H1 (cell line): ENCODE data around the gene TRPV4. TPM values are rescaled to one million over a fixed set of nuclear protein-coding genes. Genes with fewer than 3 reads are reported as not detected.

Experiments used
- CTCF ChIA-PET: fragments of 300-600 bp; sonication (Branson Sonifier 250); formaldehyde crosslinking; loops from one replicate; lab custom pipeline; 2021; ENCODE audit not compliant: partially characterized antibody; lab: Charles Lee
- POLR2A ChIA-PET: fragments of 300-600 bp; sonication (Branson Sonifier 250); formaldehyde crosslinking; loops from one replicate; lab custom pipeline; 2021; ENCODE audit warnings: inconsistent platforms; ENCODE audit not compliant: partially characterized antibody; lab: Charles Lee
- DNase-seq, 2 experiments: peaks; one replicate each; pipeline versions ENCODE4 v3.0.0 to v3.0.0-alpha.2; 2010 to 2022; ENCODE audit warnings: low spot score in 2 of 2, low read depth in 1 of 2, mixed read lengths in 1 of 2
- FAIRE-seq: peaks from 2 replicates; lab custom pipeline; 2011; peaks lifted over from hg19 to GRCh38; lab: Jason Lieb, UNC
- H2AFZ ChIP-seq: 2 replicates; pipeline ENCODE4 v1.8.1; 2012; ENCODE audit warnings: low read length, inconsistent platforms
- H2AK5ac ChIP-seq: 2 replicates; pipeline ENCODE4 v1.6.1; 2013; ENCODE audit warnings: low read depth, low read length
- H2BK120ac ChIP-seq: replicated peaks from 2 replicates; pipeline ENCODE3; 2013; ENCODE audit warnings: low read depth, low read length, inconsistent platforms
- H2BK12ac ChIP-seq: 2 replicates; pipeline ENCODE4 v1.6.1; 2013; ENCODE audit warnings: low read depth, low read length
- H2BK15ac ChIP-seq: 2 replicates; pipeline ENCODE4 v1.6.1; 2013; ENCODE audit warnings: low read length
- H2BK20ac ChIP-seq: 2 replicates; pipeline ENCODE4 v1.6.1; 2013; ENCODE audit warnings: low read length
- H2BK5ac ChIP-seq: 2 replicates; pipeline ENCODE4 v1.6.1; 2013; ENCODE audit warnings: low read depth, low read length
- H3K14ac ChIP-seq: 2 replicates; pipeline ENCODE4 v1.6.1; 2013; ENCODE audit warnings: inconsistent platforms; ENCODE audit not compliant: insufficient read length
- H3K18ac ChIP-seq: 2 replicates; pipeline ENCODE4 v1.6.1; 2013; ENCODE audit warnings: low read length; ENCODE audit errors: extremely low read depth
- H3K23ac ChIP-seq: 2 replicates; pipeline ENCODE4 v1.6.1; 2013; ENCODE audit warnings: inconsistent platforms; ENCODE audit not compliant: insufficient read length
- H3K23me2 ChIP-seq: 2 replicates; pipeline ENCODE4 v1.6.1; 2013; ENCODE audit warnings: low read depth, low read length
- H3K27ac ChIP-seq: 2 replicates; pipeline ENCODE4 v1.6.1; 2011; ENCODE audit warnings: low read depth, low read length, inconsistent platforms
- H3K27me3 ChIP-seq, 4 experiments: replicated peaks in 1 of 4; 1 replicate in 1 of 4; 2 replicates in 3 of 4; pipeline versions ENCODE4 v1.6.1 to v1.8.1; 2011 to 2013; ENCODE audit warnings: low read length in 3 of 4, mild to moderate bottlenecking in 3 of 4, inconsistent platforms in 2 of 4, mixed read lengths in 2 of 4, moderate library complexity in 1 of 4; ENCODE audit not compliant: control insufficient read depth in 3 of 4, insufficient read depth in 3 of 4; ENCODE audit errors: extremely low read depth in 1 of 4
- H3K36me3 ChIP-seq, 4 experiments: 2 replicates each; pipeline versions ENCODE4 v1.6.1 to v1.8.1; 2011 to 2013; ENCODE audit warnings: mild to moderate bottlenecking in 4 of 4, low read length in 3 of 4, moderate library complexity in 2 of 4, control low read depth in 1 of 4, inconsistent platforms in 1 of 4; ENCODE audit not compliant: insufficient read depth in 4 of 4, control insufficient read depth in 2 of 4
- H3K4ac ChIP-seq: replicated peaks from 2 replicates; pipeline ENCODE3; 2013; ENCODE audit warnings: low read length, low read depth, mixed read lengths, inconsistent platforms; ENCODE audit not compliant: insufficient read length
- H3K4me1 ChIP-seq, 4 experiments: replicated peaks in 1 of 4; 1 replicate in 1 of 4; 2 replicates in 3 of 4; pipeline versions ENCODE4 v1.6.1 to v1.8.1; 2011 to 2013; ENCODE audit warnings: low read length in 3 of 4, inconsistent platforms in 2 of 4, mixed read lengths in 1 of 4; ENCODE audit not compliant: insufficient read depth in 4 of 4, control insufficient read depth in 3 of 4
- H3K4me2 ChIP-seq, 2 experiments: 2 replicates each; pipeline versions ENCODE4 v1.6.1 to v1.8.1; 2011 to 2013; ENCODE audit warnings: low read depth in 2 of 2, low read length in 2 of 2, control low read depth in 1 of 2, inconsistent platforms in 1 of 2, mild to moderate bottlenecking in 1 of 2; ENCODE audit not compliant: insufficient read depth in 1 of 2
- H3K4me3 ChIP-seq, 4 experiments: fragments of 200-600, 300-600 bp in 1 of 4; sonication (generic), shearing (Covaris generic), sonication (Bioruptor Twin) in 1 of 4; 2 replicates each; pipeline versions ENCODE4 v1.5.1 to v1.8.1; 2011 to 2016; ENCODE audit warnings: low read length in 4 of 4, low read depth in 3 of 4, control low read depth in 2 of 4, inconsistent platforms in 2 of 4, mild to moderate bottlenecking in 2 of 4, mixed read lengths in 1 of 4, moderate library complexity in 1 of 4; ENCODE audit not compliant: insufficient read depth in 2 of 4; ENCODE audit errors: extremely low read depth in 1 of 4
- H3K56ac ChIP-seq: replicated peaks from 2 replicates; pipeline ENCODE3; 2013; ENCODE audit warnings: low read depth, mild to moderate bottlenecking, mixed read lengths, low read length, inconsistent platforms; ENCODE audit not compliant: insufficient read length
- H3K79me1 ChIP-seq: 2 replicates; pipeline ENCODE4 v1.6.1; 2013; ENCODE audit warnings: low read depth, low read length, control low read depth
- H3K79me2 ChIP-seq, 2 experiments: 2 replicates each; pipeline versions ENCODE4 v1.6.1 to v1.8.1; 2012 to 2013; ENCODE audit warnings: low read length in 2 of 2, mild to moderate bottlenecking in 2 of 2, inconsistent platforms in 1 of 2; ENCODE audit not compliant: insufficient read depth in 2 of 2, control insufficient read depth in 1 of 2
- H3K9ac ChIP-seq, 4 experiments: replicated peaks in 1 of 4; 1 replicate in 1 of 4; 2 replicates in 3 of 4; pipeline versions ENCODE4 v1.6.1 to v1.8.1; 2011 to 2013; ENCODE audit warnings: low read depth in 3 of 4, low read length in 3 of 4, control low read depth in 2 of 4, mild to moderate bottlenecking in 2 of 4, moderate library complexity in 2 of 4, inconsistent platforms in 1 of 4; ENCODE audit errors: extremely low read depth in 1 of 4
- H3K9me3 ChIP-seq, 2 experiments: 2 replicates each; pipeline versions ENCODE4 v1.6.1 to v1.8.1; 2012 to 2013; ENCODE audit warnings: mild to moderate bottlenecking in 2 of 2, moderate library complexity in 2 of 2, control low read depth in 1 of 2, inconsistent platforms in 1 of 2, low read depth in 1 of 2, low read length in 1 of 2, mixed read lengths in 1 of 2; ENCODE audit not compliant: insufficient read depth in 2 of 2
- H4K20me1 ChIP-seq, 2 experiments: replicated peaks in 1 of 2; 2 replicates each; pipeline versions ENCODE3 to v1.8.1; 2011 to 2013; ENCODE audit warnings: inconsistent platforms in 2 of 2, low read length in 2 of 2, mild to moderate bottlenecking in 1 of 2; ENCODE audit not compliant: insufficient read depth in 2 of 2, control insufficient read depth in 1 of 2
- H4K5ac ChIP-seq: 2 replicates; pipeline ENCODE4 v1.6.1; 2013; ENCODE audit warnings: low read length, low read depth, mixed read lengths, inconsistent platforms; ENCODE audit not compliant: insufficient read length
- H4K8ac ChIP-seq: 2 replicates; pipeline ENCODE4 v1.8.0; 2013; ENCODE audit warnings: mild to moderate bottlenecking, moderate library complexity, low read length, inconsistent platforms; ENCODE audit not compliant: insufficient read depth; ENCODE audit errors: extremely low read depth
- H4K91ac ChIP-seq: replicated peaks from 2 replicates; pipeline ENCODE3; 2013; ENCODE audit warnings: low read length, mixed read lengths, inconsistent platforms; ENCODE audit not compliant: insufficient read length
- BCL11A ChIP-seq, 2 experiments: IDR thresholded peaks; one replicate each; pipeline ENCODE4 v1.6.1; 2011; ENCODE audit warnings: low read depth in 2 of 2, low read length in 2 of 2, mild to moderate bottlenecking in 2 of 2
- BRCA1 ChIP-seq: IDR thresholded peaks from 2 replicates; pipeline ENCODE4 v1.6.1; 2012; ENCODE audit warnings: low read depth, low read length, improper control_type of control experiment
- CEBPB ChIP-seq: IDR thresholded peaks from 2 replicates; pipeline ENCODE4 v1.6.1; 2012; ENCODE audit warnings: low read depth, low read length
- GTF2F1 ChIP-seq: IDR thresholded peaks from 2 replicates; pipeline ENCODE4 v1.6.1; 2012; ENCODE audit warnings: low read depth, low read length, improper control_type of control experiment, borderline replicate concordance
- JUN ChIP-seq: IDR thresholded peaks from 2 replicates; pipeline ENCODE4 v1.6.1; 2011; ENCODE audit warnings: low read depth, mild to moderate bottlenecking, improper control_type of control experiment, low read length
- KDM4A ChIP-seq: IDR thresholded peaks from one replicate; pipeline ENCODE4 v1.7.1; 2012; ENCODE audit warnings: low read depth, mild to moderate bottlenecking, moderate library complexity, low read length, inconsistent platforms; ENCODE audit not compliant: severe bottlenecking
- PHF8 ChIP-seq: fragments of 200-600 bp; sonication (generic); conservative IDR thresholded peaks from 2 replicates; pipeline ENCODE4 v1.7.1; 2012; ENCODE audit warnings: low read depth, mild to moderate bottlenecking, inconsistent platforms, low read length, moderate library complexity
- SAP30 ChIP-seq: fragments of 300-600 bp; sonication (generic); IDR thresholded peaks from 2 replicates; pipeline ENCODE4 v1.7.1; 2012; ENCODE audit warnings: low read length, moderate library complexity, mild to moderate bottlenecking, inconsistent platforms; ENCODE audit not compliant: insufficient read depth, insufficient replicate concordance
- SIN3A ChIP-seq, 2 experiments: IDR thresholded peaks in 1 of 2; conservative IDR thresholded peaks in 1 of 2; 2 replicates each; pipeline ENCODE4 v1.6.1; 2011 to 2012; ENCODE audit warnings: low read length in 2 of 2, improper control_type of control experiment in 1 of 2, low read depth in 1 of 2, mild to moderate bottlenecking in 1 of 2
- SIX5 ChIP-seq: IDR thresholded peaks from 2 replicates; pipeline ENCODE4 v1.6.1; 2011; ENCODE audit warnings: mild to moderate bottlenecking, low read depth, low read length
- TEAD4 ChIP-seq: IDR thresholded peaks from 2 replicates; pipeline ENCODE4 v1.6.1; 2012; ENCODE audit warnings: low read depth, low read length, inconsistent platforms, mixed read lengths
- WGBS, 2 experiments: shearing (Covaris generic) in 1 of 2; methylation state at CpG; one replicate each; pipeline versions ENCODE4 v1.1.6 to v1.1.7; 2013 to 2015; ENCODE audit warnings: low lambda C conversion rate in 2 of 2, mixed read lengths in 2 of 2, inconsistent platforms in 1 of 2, low coverage in 1 of 2, missing lambda C conversion rate in 1 of 2; ENCODE audit not compliant: insufficient replicate concordance in 2 of 2, insufficient coverage in 1 of 2, insufficient read length in 1 of 2; ENCODE audit errors: extremely low coverage in 1 of 2, missing lambda C conversion rate in 1 of 2; 5-methylcytosine and 5-hydroxymethylcytosine counted together
- polyA plus RNA-seq, 7 experiments: library from polyadenylated mRNA; depleted of rRNA in 3 of 7; stranded (reverse) in 5 of 7; unstranded in 2 of 7; fragments of >200 nt in 5 of 7; fragments of 200-250 nt in 2 of 7; gene quantifications; 1 replicate in 5 of 7; 2 replicates in 1 of 7; 4 replicates in 1 of 7; pipeline versions ENCODE4 v1.2.1 to v1.2.3, GENCODE V29; 2011 to 2013; ENCODE audit warnings: missing spikeins in 2 of 7, mixed read lengths in 2 of 7
- total RNA-seq: library from RNA; stranded (reverse); fragmentation: NEBNext Ultra II Directional; extraction: Animal tissue kit (Norgen Biotek cat#: 25700); gene quantifications from 2 replicates; pipeline ENCODE4 v1.2.1, GENCODE V29; 2021

Gene TRPV4
- total and polyA plus RNA-seq, 2 of the 8 experiments (the other 6 are each of a cell fraction or from before 2014, with no cell fraction given), result 2.1 to 6.2 TPM

DNA sequence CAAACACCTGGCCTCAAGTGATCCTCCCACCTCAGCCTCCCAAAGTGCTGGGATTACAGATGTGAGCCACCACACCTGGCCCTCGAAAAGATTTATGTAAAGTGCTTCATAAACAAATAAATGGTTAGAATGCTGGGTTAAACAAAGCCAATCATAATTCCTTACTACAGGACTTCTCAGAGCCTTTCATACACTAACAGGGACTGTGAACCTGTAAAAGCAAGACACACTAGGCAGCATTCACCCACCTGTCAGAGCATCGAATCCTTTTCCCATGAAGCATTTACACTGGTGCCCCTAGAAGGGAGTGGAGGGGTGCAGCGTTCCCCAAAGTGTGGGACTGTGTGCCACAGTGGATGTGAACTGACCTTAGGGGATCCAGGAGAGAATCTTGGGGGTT is 29.5 kb downstream of the TRPV4 start:
- Histone ChIP-seq H2BK20ac (no peak overlapping the region), H3K14ac (no peak overlapping the region), H3K4ac (no peak overlapping the region), H3K27me3 (no peaks in the 10 kb centered on the region), H3K23me2 (peaks cover 4% of the 10 kb centered on the region; the same call in 1 of the 2 replicates), H3K18ac (no peak overlapping the region), H2AFZ (no peak overlapping the region), H3K4me2 (no peak overlapping the region), H3K9ac (no peak overlapping the region), H3K27ac (no peak overlapping the region), H3K56ac (no peak overlapping the region), H2BK5ac (no peak overlapping the region), H3K23ac (no peak overlapping the region), H2BK15ac (no peak overlapping the region), H4K5ac (no peak overlapping the region), H2BK12ac (no peak overlapping the region), H3K79me1 (no peaks in the 10 kb centered on the region; the same call in 1 of the 2 replicates), H3K79me2 (no peaks in the 10 kb centered on the region), H3K4me3 (no peak overlapping the region), H3K4me1 (no peaks in the 10 kb centered on the region), H3K36me3 (no peaks in the 10 kb centered on the region), H4K8ac (no peak overlapping the region), H2AK5ac (no peak overlapping the region), H4K91ac (no peak overlapping the region), H3K9me3 (no peaks in the 10 kb centered on the region), H2BK120ac (no peak overlapping the region), H4K20me1 (peaks cover 0 to 6% of the 10 kb centered on the region in 2 experiments)
- CTCF ChIA-PET, result interaction anchor here (0.6 to 6.1 kb wide), 9 partner anchors 8 to 125 kb away, joined by 3 to 183 read pairs (median 14); partner anchors contain the start of gene GLTP
- FAIRE-seq (no peak), DNase-seq (no peak)
- 92% methylated on average over 3 of the region's 3 CpGs; no CpG with 5 or more reads in 1 of the 2 experiments for WGBS, 2 experiments
- POLR2A ChIA-PET, result no interaction called here
- TF ChIP-seq SAP30 (no peak), BCL11A (IDR thresholded peaks at IDR 0.05; ENCODE audit: low read depth in 2 of 2, low read length in 2 of 2) (no peak), CEBPB (no peak), TEAD4 (no peak), PHF8 (no peak), JUN (no peak), SIX5 (no peak), KDM4A (no peak), GTF2F1 (no peak), BRCA1 (no peak), SIN3A (conservative IDR thresholded peaks at IDR 0.05 in 1 of 2, IDR thresholded peaks at IDR 0.05 in 1 of 2; ENCODE audit: low read depth in 1 of 2, low read length in 2 of 2) (no peak)
